HCT116 (cell line): Measurements from ENCODE around the gene SUSD3. TPM values are rescaled to one million over a fixed set of nuclear protein-coding genes. Genes with fewer than 3 reads are reported as not detected.

ENCODE experiments used
- ATAC-seq: fragments of 200-7000 bp; cut with Tn5 transposase; 2 replicates; pipeline ENCODE4 v1.9.1; 2020; ENCODE audit warnings: mild to moderate bottlenecking, moderate library complexity
- BruUV-seq: library from RNA; stranded (reverse); fragments of 400-500 nt; replicated peaks from 2 replicates; lab custom pipeline; 2021; lab: Mats Ljungman, UMichigan
- CTCF ChIA-PET: fragments of 300-600 bp; sonication (Branson Sonifier 250); formaldehyde crosslinking; loops from one replicate; lab custom pipeline; 2021; ENCODE audit warnings: antibody characterized with exemption; lab: Charles Lee
- POLR2A ChIA-PET: fragments of 300-600, 350-600 bp; sonication (Branson Sonifier 250); formaldehyde crosslinking; loops from one replicate; lab custom pipeline; 2021; ENCODE audit warnings: antibody characterized with exemption; lab: Charles Lee
- RAD21 ChIA-PET, 2 experiments: fragments of 300-600 bp; sonication (Branson Sonifier 250); formaldehyde crosslinking; loops; one replicate each; lab custom pipeline; 2023; ENCODE audit warnings: low total read pairs in 2 of 2; ENCODE audit not compliant: uncharacterized antibody in 2 of 2, unreplicated experiment in 2 of 2, low non-redundant PET in 1 of 2; lab: Charles Lee
- DNase-seq: peaks from one replicate; pipeline ENCODE4 v3.0.0-alpha.2; 2010; ENCODE audit warnings: low read depth, low spot score
- H2AFZ ChIP-seq: fragments of 200-600 bp; shearing (Covaris generic), sonication (generic); 2 replicates; pipeline ENCODE4 v1.6.1; 2017; ENCODE audit warnings: low read depth, mixed run types, mixed read lengths, antibody characterized with exemption, low read length; ENCODE audit not compliant: poor library complexity, severe bottlenecking
- H3K27ac ChIP-seq: 2 replicates; pipeline ENCODE4 v1.5.1; 2012; ENCODE audit warnings: low read depth, low read length
- H3K27me3 ChIP-seq: fragments of 200-600 bp; sonication (generic); 2 replicates; pipeline ENCODE4 v1.6.1; 2016; ENCODE audit warnings: mixed run types, low read length, mixed read lengths; ENCODE audit not compliant: insufficient read depth
- H3K36me3 ChIP-seq, 2 experiments: fragments of 200-500 bp in 1 of 2; fragments of 200-600 bp in 1 of 2; sonication (Bioruptor generic) in 1 of 2; sonication (generic) in 1 of 2; 2 replicates each; pipeline versions ENCODE4 v1.5.1 to v1.6.1; 2014 to 2016; ENCODE audit warnings: low read length in 2 of 2, inconsistent platforms in 1 of 2, mixed read lengths in 1 of 2, mixed run types in 1 of 2; ENCODE audit not compliant: insufficient read depth in 2 of 2, control insufficient read depth in 1 of 2
- H3K4me1 ChIP-seq, 2 experiments: fragments of 200-600 bp in 1 of 2; sonication (generic) in 1 of 2; 2 replicates each; pipeline versions ENCODE4 v1.5.1 to v1.6.1; 2012 to 2017; ENCODE audit warnings: low read length in 2 of 2, inconsistent platforms in 1 of 2, mild to moderate bottlenecking in 1 of 2, mixed read lengths in 1 of 2, mixed run types in 1 of 2, moderate library complexity in 1 of 2; ENCODE audit not compliant: insufficient read depth in 2 of 2, control insufficient read depth in 1 of 2
- H3K4me2 ChIP-seq: fragments of 200-600 bp; sonication (generic); 2 replicates; pipeline ENCODE4 v1.6.1; 2017; ENCODE audit warnings: mixed run types, low read length, mixed read lengths
- H3K4me3 ChIP-seq, 2 experiments: fragments of 200-600 bp in 1 of 2; sonication (generic) in 1 of 2; replicated peaks in 1 of 2; 2 replicates each; pipeline ENCODE4 v1.5.1; 2011 to 2016; ENCODE audit warnings: low read length in 2 of 2, control low read depth in 1 of 2, low read depth in 1 of 2, mild to moderate bottlenecking in 1 of 2, mixed read lengths in 1 of 2, mixed run types in 1 of 2
- H3K79me2 ChIP-seq: fragments of 200-600 bp; sonication (generic); 2 replicates; pipeline ENCODE4 v1.6.1; 2017; ENCODE audit warnings: mild to moderate bottlenecking, mixed run types, low read length, moderate library complexity, mixed read lengths; ENCODE audit not compliant: insufficient read depth
- H3K9ac ChIP-seq: fragments of 200-600 bp; sonication (generic); 2 replicates; pipeline ENCODE4 v1.6.1; 2016; ENCODE audit warnings: low read length, mixed read lengths
- H3K9me2 ChIP-seq: fragments of 200-600 bp; sonication (generic), shearing (Covaris generic); 2 replicates; pipeline ENCODE4 v1.6.1; 2017; ENCODE audit warnings: mixed run types, mild to moderate bottlenecking, moderate library complexity; ENCODE audit not compliant: insufficient read depth
- H3K9me3 ChIP-seq, 2 experiments: fragments of 200-500 bp in 1 of 2; fragments of 200-600 bp in 1 of 2; sonication (Bioruptor generic) in 1 of 2; sonication (generic) in 1 of 2; 2 replicates each; pipeline ENCODE4 v1.6.1; 2014 to 2017; ENCODE audit warnings: low read length in 2 of 2, mixed read lengths in 2 of 2, inconsistent platforms in 1 of 2, low read depth in 1 of 2, mild to moderate bottlenecking in 1 of 2, mixed run types in 1 of 2, moderate library complexity in 1 of 2; ENCODE audit not compliant: control insufficient read depth in 1 of 2, insufficient read depth in 1 of 2
- H4K20me1 ChIP-seq: fragments of 200-600 bp; sonication (generic), shearing (Covaris generic); 2 replicates; pipeline ENCODE4 v1.6.1; 2017; ENCODE audit warnings: mixed run types, mild to moderate bottlenecking, moderate library complexity; ENCODE audit not compliant: insufficient read depth
- CBX3 ChIP-seq: IDR thresholded peaks from 2 replicates; pipeline ENCODE4 v1.6.1; 2012; ENCODE audit warnings: low read depth
- CEBPB ChIP-seq: IDR thresholded peaks from 2 replicates; pipeline ENCODE4 v1.6.1; 2012; ENCODE audit warnings: low read depth
- EGR1 ChIP-seq: IDR thresholded peaks from 2 replicates; pipeline ENCODE4 v1.6.1; 2012; ENCODE audit warnings: low read depth
- ELF1 ChIP-seq: IDR thresholded peaks from 2 replicates; pipeline ENCODE4 v1.6.1; 2012; ENCODE audit warnings: low read depth, borderline replicate concordance
- FOSL1 ChIP-seq: IDR thresholded peaks from 2 replicates; pipeline ENCODE4 v1.6.1; 2012; ENCODE audit warnings: low read depth
- POLR2AphosphoS5 ChIP-seq: IDR thresholded peaks from 2 replicates; pipeline ENCODE4 v1.6.1; 2011; ENCODE audit warnings: mild to moderate bottlenecking, low read depth, low read length, moderate library complexity
- RAD21 ChIP-seq: IDR thresholded peaks from 2 replicates; pipeline ENCODE4 v1.6.1; 2012; ENCODE audit warnings: low read depth, mild to moderate bottlenecking
- SIN3A ChIP-seq: IDR thresholded peaks from 2 replicates; pipeline ENCODE4 v1.6.1; 2012; ENCODE audit warnings: low read depth
- ZFX ChIP-seq: fragments of 450-650 bp; IDR thresholded peaks from 2 replicates; pipeline ENCODE4 v1.6.1; 2017
- ZNF274 ChIP-seq: fragments of 200-500 bp; sonication (Bioruptor generic); IDR thresholded peaks from 2 replicates; pipeline ENCODE4 v1.6.1; 2014; ENCODE audit warnings: mild to moderate bottlenecking, low read depth, low read length, inconsistent platforms
- intact Hi-C: fragments of 100-400 bp; cut with micrococcal nuclease; formaldehyde crosslinking; loops from 2 replicates; pipeline ENCODE4 v1.10.0; 2022
- total RNA-seq: library from RNA; stranded (reverse); gene quantifications from one replicate; pipeline ENCODE4 v1.2.1, GENCODE V29; 2021; ENCODE audit not compliant: unreplicated experiment
- TF ChIP-seq, protein P1 (sequence below): IDR thresholded peaks from 2 replicates; pipeline ENCODE4 v1.6.1; 2011; ENCODE audit warnings: mild to moderate bottlenecking, low read length, moderate library complexity; ENCODE audit not compliant: insufficient replicate concordance; ENCODE audit errors: extremely low read depth
- TF ChIP-seq, protein P2 (sequence below): IDR thresholded peaks from 2 replicates; pipeline ENCODE4 v1.6.1; 2012
- TF ChIP-seq, protein P3 (sequence below), 3 experiments: fragments of 200-600 bp in 1 of 3; sonication (generic) in 1 of 3; IDR thresholded peaks in 2 of 3; conservative IDR thresholded peaks in 1 of 3; 2 replicates each; pipeline ENCODE4 v1.5.1; 2012 to 2017; ENCODE audit warnings: low read depth in 2 of 3, low read length in 2 of 3, antibody characterized with exemption in 1 of 3, borderline replicate concordance in 1 of 3, control low read depth in 1 of 3, mild to moderate bottlenecking in 1 of 3, mixed read lengths in 1 of 3, mixed run types in 1 of 3, moderate library complexity in 1 of 3; ENCODE audit not compliant: insufficient read depth in 1 of 3

The SUSD3 gene
- total RNA-seq, 1 experiment from 2014 or later, result 11.3 TPM

DNA sequence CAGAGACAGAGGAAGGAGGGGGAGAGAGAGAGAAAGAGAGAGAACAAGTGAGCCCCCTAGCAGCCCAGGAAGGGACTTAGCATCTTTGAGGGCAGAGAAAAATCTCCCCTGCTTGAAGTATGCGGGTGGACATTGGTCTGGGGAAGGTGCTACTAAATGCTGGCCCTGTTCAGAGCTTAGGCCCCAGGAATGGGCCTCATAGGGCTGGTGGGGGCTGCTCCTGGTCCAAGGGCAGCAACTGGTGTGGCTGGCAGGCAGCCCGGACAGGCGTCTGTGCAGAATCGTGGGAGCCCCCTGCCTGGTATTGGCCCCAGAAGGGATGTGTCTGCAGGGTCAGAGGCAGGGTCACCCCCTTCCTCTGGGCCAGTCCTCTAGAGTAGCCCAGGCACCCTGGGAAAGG, 47.8 kb upstream of the SUSD3 start (continued):
- TF ChIP-seq, protein P1, sequence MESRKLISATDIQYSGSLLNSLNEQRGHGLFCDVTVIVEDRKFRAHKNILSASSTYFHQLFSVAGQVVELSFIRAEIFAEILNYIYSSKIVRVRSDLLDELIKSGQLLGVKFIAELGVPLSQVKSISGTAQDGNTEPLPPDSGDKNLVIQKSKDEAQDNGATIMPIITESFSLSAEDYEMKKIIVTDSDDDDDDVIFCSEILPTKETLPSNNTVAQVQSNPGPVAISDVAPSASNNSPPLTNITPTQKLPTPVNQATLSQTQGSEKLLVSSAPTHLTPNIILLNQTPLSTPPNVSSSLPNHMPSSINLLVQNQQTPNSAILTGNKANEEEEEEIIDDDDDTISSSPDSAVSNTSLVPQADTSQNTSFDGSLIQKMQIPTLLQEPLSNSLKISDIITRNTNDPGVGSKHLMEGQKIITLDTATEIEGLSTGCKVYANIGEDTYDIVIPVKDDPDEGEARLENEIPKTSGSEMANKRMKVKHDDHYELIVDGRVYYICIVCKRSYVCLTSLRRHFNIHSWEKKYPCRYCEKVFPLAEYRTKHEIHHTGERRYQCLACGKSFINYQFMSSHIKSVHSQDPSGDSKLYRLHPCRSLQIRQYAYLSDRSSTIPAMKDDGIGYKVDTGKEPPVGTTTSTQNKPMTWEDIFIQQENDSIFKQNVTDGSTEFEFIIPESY, result no peak
- no peak for TF ChIP-seq CEBPB
- TF ChIP-seq ZNF274, result no peak
- no peak for TF ChIP-seq EGR1
- TF ChIP-seq, protein P2, sequence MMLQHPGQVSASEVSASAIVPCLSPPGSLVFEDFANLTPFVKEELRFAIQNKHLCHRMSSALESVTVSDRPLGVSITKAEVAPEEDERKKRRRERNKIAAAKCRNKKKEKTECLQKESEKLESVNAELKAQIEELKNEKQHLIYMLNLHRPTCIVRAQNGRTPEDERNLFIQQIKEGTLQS, result no peak
- TF ChIP-seq ELF1, result no peak
- TF ChIP-seq, protein P3, sequence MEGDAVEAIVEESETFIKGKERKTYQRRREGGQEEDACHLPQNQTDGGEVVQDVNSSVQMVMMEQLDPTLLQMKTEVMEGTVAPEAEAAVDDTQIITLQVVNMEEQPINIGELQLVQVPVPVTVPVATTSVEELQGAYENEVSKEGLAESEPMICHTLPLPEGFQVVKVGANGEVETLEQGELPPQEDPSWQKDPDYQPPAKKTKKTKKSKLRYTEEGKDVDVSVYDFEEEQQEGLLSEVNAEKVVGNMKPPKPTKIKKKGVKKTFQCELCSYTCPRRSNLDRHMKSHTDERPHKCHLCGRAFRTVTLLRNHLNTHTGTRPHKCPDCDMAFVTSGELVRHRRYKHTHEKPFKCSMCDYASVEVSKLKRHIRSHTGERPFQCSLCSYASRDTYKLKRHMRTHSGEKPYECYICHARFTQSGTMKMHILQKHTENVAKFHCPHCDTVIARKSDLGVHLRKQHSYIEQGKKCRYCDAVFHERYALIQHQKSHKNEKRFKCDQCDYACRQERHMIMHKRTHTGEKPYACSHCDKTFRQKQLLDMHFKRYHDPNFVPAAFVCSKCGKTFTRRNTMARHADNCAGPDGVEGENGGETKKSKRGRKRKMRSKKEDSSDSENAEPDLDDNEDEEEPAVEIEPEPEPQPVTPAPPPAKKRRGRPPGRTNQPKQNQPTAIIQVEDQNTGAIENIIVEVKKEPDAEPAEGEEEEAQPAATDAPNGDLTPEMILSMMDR (IDR thresholded peaks at IDR 0.05 in 2 of 3, conservative IDR thresholded peaks at IDR 0.05 in 1 of 3; ENCODE audit: borderline replicate concordance in 1 of 3, insufficient read depth in 1 of 3, low read depth in 2 of 3, low read length in 2 of 3), result no peak

DNA sequence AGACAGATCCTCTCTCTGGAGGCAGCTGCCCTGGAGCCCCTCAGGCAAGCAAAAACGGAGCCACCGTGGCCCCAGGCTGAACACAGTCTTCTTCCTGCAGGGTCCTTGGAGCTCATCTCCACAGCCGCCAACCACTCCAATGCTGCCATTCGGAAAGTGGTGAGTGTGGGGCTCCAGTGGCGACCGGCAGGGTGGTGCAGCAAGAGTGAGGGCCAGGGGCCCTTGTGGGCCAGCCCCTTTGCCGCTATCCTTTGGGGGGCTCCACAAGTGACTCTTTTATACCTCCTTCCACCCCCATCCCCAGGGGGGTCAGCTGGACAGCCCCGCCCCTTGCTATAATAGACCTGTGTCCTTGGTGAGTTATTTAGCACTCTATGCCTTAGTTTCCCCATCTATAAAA, 47.4 kb upstream of the SUSD3 start:
- no peaks in the 10 kb centered on the region for H4K20me1 ChIP-seq
- H3K4me1 ChIP-seq, result peaks cover 0 to 3% of the 10 kb centered on the region in 2 experiments; a peak in 1 of 4 replicates
- DNase-seq (no peak), ATAC-seq (no peak)
- TF ChIP-seq, protein P2, result no peak
- no peak for TF ChIP-seq CBX3
- TF ChIP-seq SIN3A, result no peak
- TF ChIP-seq, protein P1, result no peak
- no peak for TF ChIP-seq FOSL1
- TF ChIP-seq ELF1, result no peak
- no peak for TF ChIP-seq POLR2AphosphoS5
- TF ChIP-seq ZFX, result no peak
- no peak for TF ChIP-seq CEBPB
- no peak for TF ChIP-seq RAD21
- no peak overlapping the region for H3K9ac ChIP-seq
- H3K36me3 ChIP-seq, result no peaks in the 10 kb centered on the region
- no peak overlapping the region for H2AFZ ChIP-seq
- H3K27me3 ChIP-seq, result no peaks in the 10 kb centered on the region
- CTCF ChIA-PET, result no interaction called here
- no peak overlapping the region for H3K27ac ChIP-seq
- no peak overlapping the region for H3K4me3 ChIP-seq
- H3K4me2 ChIP-seq, result no peak overlapping the region
- POLR2A ChIA-PET, result no interaction called here
- no TSS peak for BruUV-seq
- intact Hi-C loops, result no loop called here
- H3K9me2 ChIP-seq, result no peaks in the 10 kb centered on the region
- H3K9me3 ChIP-seq, result no peaks in the 10 kb centered on the region
- RAD21 ChIA-PET, result no interaction called here
- no peaks in the 10 kb centered on the region for H3K79me2 ChIP-seq
